ENCODE measurements around the gene DECR2. TPM values are rescaled to one million over a fixed set of nuclear protein-coding genes. Genes with fewer than 3 reads are reported as not detected.

DECR2 gene
- polyA plus RNA-seq, 3 donors = 5.7 to 12.8 (median 8.7) TPM

- Histone ChIP-seq H4K20me1 (ENCODE audit: insufficient read depth, low read length) (no peaks in the 10 kb centered on the region), H3K36me3 (replicated peaks in 1 of 2; ENCODE audit: control insufficient read depth in 1 of 2, insufficient read depth in 2 of 2, low read length in 2 of 2) (peaks cover 51 to 67% of the 10 kb centered on the region in 2 donors), H3K4me3 (replicated peaks in 1 of 3; ENCODE audit: low read depth in 2 of 3, low read length in 3 of 3) (peak overlapping the region in 2 of 3 experiments; percentile 14 to 71), H3K79me2 (ENCODE audit: insufficient read depth, low read length) (peaks cover 3% of the 10 kb centered on the region), H2AFZ (ENCODE audit: insufficient read depth, low read depth, low read length, poor library complexity, severe bottlenecking) (peak overlapping the region; percentile 65), H3K27me3 (ENCODE audit: control insufficient read depth in 2 of 2, insufficient read depth in 2 of 2, low read length in 2 of 2) (no peaks in the 10 kb centered on the region), H3K9me3 (replicated peaks in 1 of 2; ENCODE audit: control insufficient read depth in 1 of 2, insufficient read depth in 1 of 2, low read length in 2 of 2) (no peaks in the 10 kb centered on the region), H3K4me2 (replicated peaks; ENCODE audit: extremely low read depth, low read length, poor library complexity, severe bottlenecking) (peak overlapping the region; percentile 79), H3K27ac (ENCODE audit: low read depth in 1 of 2, low read length in 2 of 2) (no peak overlapping the region), H3K9ac (ENCODE audit: insufficient read depth, low read length, poor library complexity, severe bottlenecking) (peak overlapping the region; percentile 27), H3K4me1 (ENCODE audit: control insufficient read depth in 1 of 2, insufficient read depth in 2 of 2, low read length in 2 of 2) (peaks cover 17 to 20% of the 10 kb centered on the region in 2 donors)
- WGBS (ENCODE audit: insufficient coverage) = 68% methylated on average over 14 of the region's 44 CpGs
- Mint-ChIP-seq H3K4me1 (peaks cover 18% of the 10 kb centered on the region), H3K27me3 (ENCODE audit: low read depth in 3 of 3) (peaks cover 0 to 8% (median 4%) of the 10 kb centered on the region in 3 donors), H3K9me3 (no peaks in the 10 kb centered on the region), H3K4me3 (peak overlapping the region; percentile 71 to 81), H3K27ac (peak overlapping the region in 1 of 7 donors; percentile 73), H3K36me3 (peaks cover 37 to 66% of the 10 kb centered on the region in 2 donors)
- intact Hi-C loops (cut with micrococcal nuclease) = no loop called here
- no peak for TF ChIP-seq CTCF (IDR thresholded peaks at IDR 0.05)
- DNase-seq = no peak
These were observed 31.7 kb upstream of the DECR2 start for GRCh38 chr16:369866-370436.

GRCh38 chr16:370443-370842 is 31.2 kb upstream of the DECR2 start, which contains the start of gene MRPL28:
Gene MRPL28, minus strand, starts transcription at chr16:370538. Its CDS starts 320 bp downstream, at chr16:370218.
- Mint-ChIP-seq H3K27me3 (ENCODE audit: low read depth in 3 of 3) (peaks cover 0 to 6% (median 4%) of the 10 kb centered on the region in 3 donors), H3K4me3 (peak within 1 kb of the TSS; percentile 85 to 89), H3K27ac (peak within 1 kb of the TSS; percentile 73 to 90 (median 83)), H3K9me3 (no peaks in the 10 kb centered on the region), H3K36me3 (peaks cover 41 to 71% of the 10 kb centered on the region in 2 donors), H3K4me1 (peaks cover 18% of the 10 kb centered on the region)
- intact Hi-C loops (cut with micrococcal nuclease) = no loop called here
- Histone ChIP-seq H2AFZ (ENCODE audit: insufficient read depth, low read depth, low read length, poor library complexity, severe bottlenecking) (peak within 1 kb of the TSS; percentile 65), H3K4me2 (replicated peaks; ENCODE audit: extremely low read depth, low read length, poor library complexity, severe bottlenecking) (peak within 1 kb of the TSS; percentile 79), H3K79me2 (ENCODE audit: insufficient read depth, low read length) (peaks cover 3% of the 10 kb centered on the region), H4K20me1 (ENCODE audit: insufficient read depth, low read length) (no peaks in the 10 kb centered on the region), H3K4me3 (replicated peaks in 1 of 3; ENCODE audit: low read depth in 2 of 3, low read length in 3 of 3) (peak within 1 kb of the TSS in 2 of 3 experiments; percentile 14 to 71), H3K4me1 (ENCODE audit: control insufficient read depth in 1 of 2, insufficient read depth in 2 of 2, low read length in 2 of 2) (peaks cover 17 to 20% of the 10 kb centered on the region in 2 donors), H3K27me3 (ENCODE audit: control insufficient read depth in 2 of 2, insufficient read depth in 2 of 2, low read length in 2 of 2) (no peaks in the 10 kb centered on the region), H3K9ac (ENCODE audit: insufficient read depth, low read length, poor library complexity, severe bottlenecking) (peak within 1 kb of the TSS; percentile 27), H3K36me3 (replicated peaks in 1 of 2; ENCODE audit: control insufficient read depth in 1 of 2, insufficient read depth in 2 of 2, low read length in 2 of 2) (peaks cover 55 to 71% of the 10 kb centered on the region in 2 donors), H3K27ac (ENCODE audit: low read depth in 1 of 2, low read length in 2 of 2) (peak within 1 kb of the TSS; percentile 47 to 66), H3K9me3 (replicated peaks in 1 of 2; ENCODE audit: control insufficient read depth in 1 of 2, insufficient read depth in 1 of 2, low read length in 2 of 2) (no peaks in the 10 kb centered on the region)
- peak; percentile 90 to 92 (median 91) for DNase-seq
- no peak for TF ChIP-seq CTCF (IDR thresholded peaks at IDR 0.05)
- 0% methylated on average over 14 of the region's 30 CpGs for WGBS (ENCODE audit: insufficient coverage)
